Osteocyte (in vitro differentiated cells): ENCODE results near the gene SPACA4. TPM values are rescaled to one million over a fixed set of nuclear protein-coding genes. Genes with fewer than 3 reads are reported as not detected.

Experiments
- DNase-seq: peaks from one replicate; pipeline ENCODE4 v3.0.0; 2021; ENCODE audit warnings: mixed read lengths; ENCODE audit not compliant: unreplicated experiment; ENCODE audit errors: extremely low spot score
- H3K27ac Mint-ChIP-seq: one replicate; pipeline ENCODE4 v1.8.0; 2021; ENCODE audit warnings: mild to moderate bottlenecking, mixed read lengths; ENCODE audit not compliant: unreplicated experiment
- H3K27me3 Mint-ChIP-seq: one replicate; pipeline ENCODE4 v1.8.0; 2021; ENCODE audit warnings: mixed read lengths; ENCODE audit not compliant: unreplicated experiment
- H3K36me3 Mint-ChIP-seq: one replicate; pipeline ENCODE4 v1.8.0; 2021; ENCODE audit warnings: mixed read lengths; ENCODE audit not compliant: unreplicated experiment
- H3K4me1 Mint-ChIP-seq: one replicate; pipeline ENCODE4 v1.8.0; 2021; ENCODE audit warnings: mixed read lengths; ENCODE audit not compliant: unreplicated experiment
- H3K4me3 Mint-ChIP-seq: one replicate; pipeline ENCODE4 v1.8.0; 2021; ENCODE audit warnings: mild to moderate bottlenecking, moderate library complexity, mixed read lengths; ENCODE audit not compliant: unreplicated experiment
- H3K9me3 Mint-ChIP-seq: one replicate; pipeline ENCODE4 v1.8.0; 2021; ENCODE audit warnings: mixed read lengths; ENCODE audit not compliant: unreplicated experiment
- total RNA-seq: library from RNA; stranded (reverse); gene quantifications from 2 replicates; pipeline ENCODE4 v1.2.1, GENCODE V29; 2021
- TF ChIP-seq, protein P1 (sequence below): fragments of 200-600 bp; sonication (generic); IDR thresholded peaks from 2 replicates; pipeline ENCODE4 v1.5.0; 2021; ENCODE audit warnings: antibody characterized with exemption, mild to moderate bottlenecking, moderate library complexity

The SPACA4 gene
- total RNA-seq, 1 donor from 2014 or later = not detected

- Mint-ChIP-seq H3K9me3 (no peaks in the 10 kb centered on the region), H3K36me3 (peaks cover 14% of the 10 kb centered on the region), H3K4me3 (peak overlapping the region; percentile 81), H3K27ac (peak overlapping the region; percentile 81), H3K4me1 (peaks cover 44% of the 10 kb centered on the region), H3K27me3 (no peaks in the 10 kb centered on the region)
- TF ChIP-seq, protein P1, sequence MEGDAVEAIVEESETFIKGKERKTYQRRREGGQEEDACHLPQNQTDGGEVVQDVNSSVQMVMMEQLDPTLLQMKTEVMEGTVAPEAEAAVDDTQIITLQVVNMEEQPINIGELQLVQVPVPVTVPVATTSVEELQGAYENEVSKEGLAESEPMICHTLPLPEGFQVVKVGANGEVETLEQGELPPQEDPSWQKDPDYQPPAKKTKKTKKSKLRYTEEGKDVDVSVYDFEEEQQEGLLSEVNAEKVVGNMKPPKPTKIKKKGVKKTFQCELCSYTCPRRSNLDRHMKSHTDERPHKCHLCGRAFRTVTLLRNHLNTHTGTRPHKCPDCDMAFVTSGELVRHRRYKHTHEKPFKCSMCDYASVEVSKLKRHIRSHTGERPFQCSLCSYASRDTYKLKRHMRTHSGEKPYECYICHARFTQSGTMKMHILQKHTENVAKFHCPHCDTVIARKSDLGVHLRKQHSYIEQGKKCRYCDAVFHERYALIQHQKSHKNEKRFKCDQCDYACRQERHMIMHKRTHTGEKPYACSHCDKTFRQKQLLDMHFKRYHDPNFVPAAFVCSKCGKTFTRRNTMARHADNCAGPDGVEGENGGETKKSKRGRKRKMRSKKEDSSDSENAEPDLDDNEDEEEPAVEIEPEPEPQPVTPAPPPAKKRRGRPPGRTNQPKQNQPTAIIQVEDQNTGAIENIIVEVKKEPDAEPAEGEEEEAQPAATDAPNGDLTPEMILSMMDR = no peak
- DNase-seq = no peak
Measured at GRCh38 chr19:48624791-48625723, 18.5 kb downstream of the SPACA4 start.

DNA sequence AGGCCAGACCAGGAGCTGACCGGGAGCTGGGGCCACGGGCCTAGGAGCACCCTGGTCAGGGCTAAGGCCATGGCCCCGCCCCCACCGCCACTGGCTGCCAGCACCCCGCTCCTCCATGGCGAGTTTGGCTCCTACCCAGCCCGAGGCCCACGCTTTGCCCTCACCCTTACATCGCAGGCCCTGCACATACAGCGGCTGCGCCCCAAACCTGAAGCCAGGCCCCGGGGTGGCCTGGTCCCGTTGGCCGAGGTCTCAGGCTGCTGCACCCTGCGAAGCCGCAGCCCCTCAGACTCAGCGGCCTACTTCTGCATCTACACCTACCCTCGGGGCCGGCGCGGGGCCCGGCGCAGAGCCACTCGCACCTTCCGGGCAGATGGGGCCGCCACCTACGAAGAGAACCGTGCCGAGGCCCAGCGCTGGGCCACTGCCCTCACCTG lies 19.4 kb downstream of the SPACA4 start:
- peaks cover 49% of the 10 kb centered on the region for H3K4me1 Mint-ChIP-seq
- no peak overlapping the region for H3K27ac Mint-ChIP-seq
- DNase-seq = no peak
- no peaks in the 10 kb centered on the region for H3K27me3 Mint-ChIP-seq
- H3K36me3 Mint-ChIP-seq = peaks cover 14% of the 10 kb centered on the region
- H3K9me3 Mint-ChIP-seq = no peaks in the 10 kb centered on the region
- TF ChIP-seq, protein P1 = no peak
- no peak overlapping the region for H3K4me3 Mint-ChIP-seq

DNA sequence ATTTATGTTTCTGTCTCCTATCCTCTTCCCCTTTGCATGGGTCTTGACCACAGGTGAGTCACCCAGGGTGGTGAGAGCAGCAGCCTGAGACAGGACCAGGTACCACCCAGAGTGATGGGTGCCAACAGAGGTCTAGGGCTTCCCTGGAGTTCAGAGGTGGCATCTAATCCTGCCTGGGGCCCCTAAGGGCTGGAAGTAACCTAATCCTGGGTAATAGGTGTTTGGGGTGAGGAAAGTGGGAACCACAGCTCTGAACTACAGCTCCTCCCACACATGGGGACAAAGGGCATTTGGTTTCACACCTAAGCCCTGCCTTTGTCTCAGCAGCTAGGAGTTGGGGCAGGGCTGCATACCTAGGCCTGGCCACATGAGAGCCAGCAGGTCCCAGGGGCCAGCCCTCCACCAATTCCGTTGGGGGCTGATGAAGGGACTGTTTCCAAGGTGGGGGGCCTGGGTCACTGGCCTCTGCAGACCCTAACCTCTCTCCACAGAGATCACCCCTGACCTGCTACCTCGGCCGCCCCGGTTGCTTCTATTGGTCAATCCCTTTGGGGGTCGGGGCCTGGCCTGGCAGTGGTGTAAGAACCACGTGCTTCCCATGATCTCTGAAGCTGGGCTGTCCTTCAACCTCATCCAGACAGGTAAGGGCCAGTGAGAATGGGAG lies 20.8 kb downstream of the SPACA4 start:
- H3K4me3 Mint-ChIP-seq = no peak overlapping the region
- H3K9me3 Mint-ChIP-seq = no peaks in the 10 kb centered on the region
- TF ChIP-seq, protein P1 = no peak
- peaks cover 10% of the 10 kb centered on the region for H3K36me3 Mint-ChIP-seq
- no peak for DNase-seq
- H3K27ac Mint-ChIP-seq = no peak overlapping the region
- peaks cover 54% of the 10 kb centered on the region for H3K4me1 Mint-ChIP-seq
- H3K27me3 Mint-ChIP-seq = no peaks in the 10 kb centered on the region

DNA sequence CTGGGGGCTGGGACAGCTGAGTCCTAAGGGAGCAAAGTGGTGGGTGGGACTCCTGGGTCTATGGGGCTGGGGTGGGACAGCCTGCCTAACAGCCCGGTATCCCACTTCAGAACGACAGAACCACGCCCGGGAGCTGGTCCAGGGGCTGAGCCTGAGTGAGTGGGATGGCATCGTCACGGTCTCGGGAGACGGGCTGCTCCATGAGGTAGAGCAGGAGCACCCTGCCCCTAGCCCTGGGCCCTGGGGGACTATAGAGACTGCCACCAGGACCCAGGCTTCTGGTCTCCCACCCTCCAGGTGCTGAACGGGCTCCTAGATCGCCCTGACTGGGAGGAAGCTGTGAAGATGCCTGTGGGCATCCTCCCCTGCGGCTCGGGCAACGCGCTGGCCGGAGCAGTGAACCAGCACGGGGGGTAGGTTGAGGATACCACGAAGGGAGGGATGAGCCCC lies 21.3 kb downstream of the SPACA4 start:
- Mint-ChIP-seq H3K36me3 (peaks cover 10% of the 10 kb centered on the region), H3K4me3 (no peak overlapping the region), H3K27me3 (no peaks in the 10 kb centered on the region), H3K4me1 (peaks cover 57% of the 10 kb centered on the region), H3K27ac (no peak overlapping the region), H3K9me3 (no peaks in the 10 kb centered on the region)
- TF ChIP-seq, protein P1 = no peak
- no peak for DNase-seq
